Endothelial cell of umbilical vein (primary cell): Measurements from ENCODE around the gene ARHGAP15. TPM values are rescaled to one million over a fixed set of nuclear protein-coding genes. Genes with fewer than 3 reads are reported as not detected.

Experiments used
- BruUV-seq: library from RNA; stranded (reverse); fragments of 400-500 nt; replicated peaks from 2 replicates; lab custom pipeline; 2021; lab: Mats Ljungman, UMichigan
- CTCF ChIA-PET: fragments of 300-600, 350-600 bp; sonication (Branson Sonifier 250); formaldehyde crosslinking; loops from one replicate; lab custom pipeline; 2021; ENCODE audit warnings: antibody characterized with exemption, inconsistent platforms; lab: Charles Lee
- POLR2A ChIA-PET: fragments of 300-600, 350-600 bp; sonication (Branson Sonifier 250); formaldehyde crosslinking; loops from one replicate; lab custom pipeline; 2021; ENCODE audit warnings: antibody characterized with exemption, inconsistent platforms; lab: Charles Lee
- DNase-seq: peaks from one replicate; pipeline ENCODE4 v3.0.0-alpha.2; 2011; ENCODE audit warnings: low read depth, low spot score
- FAIRE-seq: peaks from 2 replicates; lab custom pipeline; 2011; peaks lifted over from hg19 to GRCh38; lab: Jason Lieb, UNC
- H2AFZ ChIP-seq: 2 replicates; pipeline ENCODE4 v1.6.0; 2012; ENCODE audit warnings: low read depth, low read length, control low read depth, inconsistent platforms
- H3K27ac ChIP-seq: 2 replicates; pipeline ENCODE4 v1.5.1; 2011; ENCODE audit warnings: low read depth, mild to moderate bottlenecking, control low read depth, low read length, moderate library complexity; ENCODE audit not compliant: insufficient read depth
- H3K27me3 ChIP-seq, 2 experiments: 2 replicates each; pipeline versions ENCODE4 v1.6.0 to v1.6.1; 2011; ENCODE audit warnings: low read length in 2 of 2, mixed read lengths in 1 of 2; ENCODE audit not compliant: control insufficient read depth in 2 of 2, insufficient read depth in 2 of 2
- H3K36me3 ChIP-seq, 2 experiments: 2 replicates in 1 of 2; 3 replicates in 1 of 2; pipeline ENCODE4 v1.5.1; 2011; ENCODE audit warnings: low read length in 2 of 2, mild to moderate bottlenecking in 1 of 2, moderate library complexity in 1 of 2; ENCODE audit not compliant: control insufficient read depth in 2 of 2, insufficient read depth in 2 of 2; ENCODE audit errors: extremely low read depth in 1 of 2
- H3K4me1 ChIP-seq: 3 replicates; pipeline ENCODE4 v1.5.1; 2011; ENCODE audit warnings: mild to moderate bottlenecking, low read length; ENCODE audit not compliant: control insufficient read depth, insufficient read depth; ENCODE audit errors: extremely low read depth
- H3K4me2 ChIP-seq: 2 replicates; pipeline ENCODE4 v1.6.1; 2011; ENCODE audit warnings: low read length, control low read depth, mixed read lengths; ENCODE audit not compliant: insufficient read depth
- H3K4me3 ChIP-seq, 3 experiments: fragments of 200-600 bp in 1 of 3; sonication (generic), shearing (Covaris generic) in 1 of 3; replicated peaks in 1 of 3; 2 replicates each; pipeline ENCODE4 v1.5.1; 2011 to 2016; ENCODE audit warnings: control low read depth in 3 of 3, low read length in 3 of 3, mild to moderate bottlenecking in 2 of 3, inconsistent platforms in 1 of 3, low read depth in 1 of 3, moderate library complexity in 1 of 3; ENCODE audit not compliant: insufficient read depth in 1 of 3
- H3K79me2 ChIP-seq: 2 replicates; pipeline ENCODE4 v1.6.0; 2012; ENCODE audit warnings: low read length, inconsistent platforms; ENCODE audit not compliant: control insufficient read depth, insufficient read depth
- H3K9ac ChIP-seq: replicated peaks from 2 replicates; pipeline ENCODE3; 2011; ENCODE audit warnings: low read length, control low read depth; ENCODE audit not compliant: insufficient read depth; ENCODE audit errors: extremely low read depth
- H3K9me1 ChIP-seq: replicated peaks from 3 replicates; pipeline ENCODE4 v1.6.0; 2011; ENCODE audit warnings: mild to moderate bottlenecking, low read length; ENCODE audit not compliant: control insufficient read depth, insufficient read depth; ENCODE audit errors: extremely low read depth
- H3K9me3 ChIP-seq: replicated peaks from 2 replicates; pipeline ENCODE4 v1.5.1; 2012; ENCODE audit warnings: low read length, inconsistent platforms; ENCODE audit not compliant: control insufficient read depth, insufficient read depth
- H4K20me1 ChIP-seq: replicated peaks from 2 replicates; pipeline ENCODE3; 2011; ENCODE audit warnings: mild to moderate bottlenecking, low read length; ENCODE audit not compliant: control insufficient read depth, insufficient read depth; ENCODE audit errors: extremely low read depth
- EZH2 ChIP-seq: IDR thresholded peaks from 2 replicates; pipeline ENCODE4 v1.6.1; 2012; ENCODE audit warnings: borderline replicate concordance, low read depth, mild to moderate bottlenecking, moderate library complexity, low read length, inconsistent platforms; ENCODE audit not compliant: severe bottlenecking
- FOS ChIP-seq: IDR thresholded peaks from 2 replicates; pipeline ENCODE4 v1.6.1; 2011; ENCODE audit warnings: mild to moderate bottlenecking, low read length, moderate library complexity, borderline replicate concordance; ENCODE audit not compliant: insufficient read depth
- GATA2 ChIP-seq: IDR thresholded peaks from 2 replicates; pipeline ENCODE4 v1.7.0; 2011; ENCODE audit warnings: low read depth, mild to moderate bottlenecking, moderate library complexity, mixed read lengths, low read length; ENCODE audit not compliant: insufficient read length, insufficient read depth
- JUN ChIP-seq: IDR thresholded peaks from 2 replicates; pipeline ENCODE4 v1.6.1; 2011; ENCODE audit warnings: borderline replicate concordance, low read depth; ENCODE audit not compliant: insufficient read length, insufficient read depth
- MYC ChIP-seq: IDR thresholded peaks from one replicate; pipeline ENCODE4 v1.6.1; 2011; ENCODE audit warnings: mild to moderate bottlenecking, low read depth, low read length
- POLR2A ChIP-seq: IDR thresholded peaks from 2 replicates; pipeline ENCODE4 v1.6.1; 2012; ENCODE audit warnings: low read depth, mild to moderate bottlenecking, control low read depth, low read length
- POLR2AphosphoS5 ChIP-seq: IDR thresholded peaks from 2 replicates; pipeline ENCODE4 v1.6.1; 2012; ENCODE audit warnings: low read depth, mild to moderate bottlenecking, control low read depth, low read length, moderate library complexity; ENCODE audit not compliant: insufficient read depth
- dilution Hi-C: fragments of 300-500 bp; cut with MboI; formaldehyde crosslinking; loops from one replicate; pipeline ENCODE4 v1.15.0; 2019; ENCODE audit warnings: low sequenced_read_pairs; ENCODE audit not compliant: extremely low pct_ligation_motif_present
- intact Hi-C: fragments of 100-400 bp; cut with micrococcal nuclease; formaldehyde crosslinking; loops from one replicate; pipeline ENCODE4 v1.10.0; 2022
- polyA plus RNA-seq, 4 experiments: library from polyadenylated mRNA; depleted of rRNA in 3 of 4; stranded (reverse) in 3 of 4; unstranded in 1 of 4; fragments of >200 nt; gene quantifications; 2 replicates each; pipeline versions ENCODE4 v1.2.1 to v1.2.3, GENCODE V29; 2011 to 2012; ENCODE audit warnings: missing spikeins in 1 of 4
- total RNA-seq: library from RNA; stranded (reverse); gene quantifications from 2 replicates; pipeline ENCODE4 v1.2.3, GENCODE V29; 2021
- TF ChIP-seq, protein P1 (sequence below), 2 donors: IDR thresholded peaks; 1 replicate in 1 of 2; 2 replicates in 1 of 2; pipeline ENCODE4 v1.5.1; 2011; ENCODE audit warnings: low read length in 2 of 2, mild to moderate bottlenecking in 2 of 2, moderate library complexity in 2 of 2, control low read depth in 1 of 2, inconsistent platforms in 1 of 2, low read depth in 1 of 2; ENCODE audit not compliant: insufficient read depth in 1 of 2; ENCODE audit errors: extremely low read depth in 1 of 2
- TF ChIP-seq, protein P2 (sequence below): IDR thresholded peaks from 2 replicates; pipeline ENCODE4 v1.6.1; 2011; ENCODE audit not compliant: insufficient read depth, insufficient read length

Gene ARHGAP15
- total and polyA plus RNA-seq, 2 donors (not counting 3 experiments of a cell fraction or from before 2014, with no cell fraction given) = not detected

DNA sequence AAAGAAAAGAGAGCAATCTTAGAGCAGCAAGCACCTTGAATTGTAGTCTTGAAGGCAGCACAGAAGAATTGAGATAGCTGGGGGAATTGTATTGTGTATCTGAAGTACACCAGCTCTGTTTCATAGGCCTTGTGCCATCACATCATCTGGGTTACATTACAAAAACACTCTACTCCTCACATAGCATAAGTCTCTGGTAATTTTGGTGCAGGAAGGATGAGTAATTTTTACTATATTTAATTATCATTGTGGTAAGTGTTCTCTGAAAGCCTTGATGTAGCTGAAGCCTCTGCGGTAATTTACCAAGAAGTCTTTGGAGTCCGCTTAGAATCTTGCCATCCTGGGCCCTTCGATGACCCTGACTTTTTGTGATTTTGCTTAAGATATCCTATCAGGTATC, 291.1 kb downstream of the ARHGAP15 start:
- Histone ChIP-seq H3K36me3 (no peaks in the 10 kb centered on the region), H3K79me2 (no peaks in the 10 kb centered on the region), H3K9me1 (no peaks in the 10 kb centered on the region), H3K4me2 (no peak overlapping the region), H4K20me1 (no peaks in the 10 kb centered on the region), H3K27me3 (no peaks in the 10 kb centered on the region), H3K27ac (no peak overlapping the region), H2AFZ (no peak overlapping the region), H3K4me1 (no peaks in the 10 kb centered on the region), H3K9me3 (no peaks in the 10 kb centered on the region), H3K4me3 (no peak overlapping the region), H3K9ac (no peak overlapping the region)
- ChIA-PET CTCF (no interaction called here), POLR2A (no interaction called here)
- intact Hi-C loops (no loop called here), dilution Hi-C loops (no loop called here)
- no TSS peak for BruUV-seq
- no peak for FAIRE-seq
- DNase-seq = no peak
- TF ChIP-seq FOS (no peak), GATA2 (no peak), MYC (no peak), EZH2 (no peak), POLR2AphosphoS5 (no peak), POLR2A (no peak), JUN (no peak)
- TF ChIP-seq, protein P1, sequence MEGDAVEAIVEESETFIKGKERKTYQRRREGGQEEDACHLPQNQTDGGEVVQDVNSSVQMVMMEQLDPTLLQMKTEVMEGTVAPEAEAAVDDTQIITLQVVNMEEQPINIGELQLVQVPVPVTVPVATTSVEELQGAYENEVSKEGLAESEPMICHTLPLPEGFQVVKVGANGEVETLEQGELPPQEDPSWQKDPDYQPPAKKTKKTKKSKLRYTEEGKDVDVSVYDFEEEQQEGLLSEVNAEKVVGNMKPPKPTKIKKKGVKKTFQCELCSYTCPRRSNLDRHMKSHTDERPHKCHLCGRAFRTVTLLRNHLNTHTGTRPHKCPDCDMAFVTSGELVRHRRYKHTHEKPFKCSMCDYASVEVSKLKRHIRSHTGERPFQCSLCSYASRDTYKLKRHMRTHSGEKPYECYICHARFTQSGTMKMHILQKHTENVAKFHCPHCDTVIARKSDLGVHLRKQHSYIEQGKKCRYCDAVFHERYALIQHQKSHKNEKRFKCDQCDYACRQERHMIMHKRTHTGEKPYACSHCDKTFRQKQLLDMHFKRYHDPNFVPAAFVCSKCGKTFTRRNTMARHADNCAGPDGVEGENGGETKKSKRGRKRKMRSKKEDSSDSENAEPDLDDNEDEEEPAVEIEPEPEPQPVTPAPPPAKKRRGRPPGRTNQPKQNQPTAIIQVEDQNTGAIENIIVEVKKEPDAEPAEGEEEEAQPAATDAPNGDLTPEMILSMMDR (IDR thresholded peaks at IDR 0.05; ENCODE audit: extremely low read depth in 1 of 2, insufficient read depth in 1 of 2, low read depth in 1 of 2, low read length in 2 of 2) = no peak
- TF ChIP-seq, protein P2, sequence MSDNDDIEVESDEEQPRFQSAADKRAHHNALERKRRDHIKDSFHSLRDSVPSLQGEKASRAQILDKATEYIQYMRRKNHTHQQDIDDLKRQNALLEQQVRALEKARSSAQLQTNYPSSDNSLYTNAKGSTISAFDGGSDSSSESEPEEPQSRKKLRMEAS = no peak
